ENCODE measurements around the gene NOC3L. TPM values are rescaled to one million over a fixed set of nuclear protein-coding genes. Genes with fewer than 3 reads are reported as not detected.

NOC3L gene
- total RNA-seq, 1 experiment from 2014 or later: 21.8 TPM

DNA sequence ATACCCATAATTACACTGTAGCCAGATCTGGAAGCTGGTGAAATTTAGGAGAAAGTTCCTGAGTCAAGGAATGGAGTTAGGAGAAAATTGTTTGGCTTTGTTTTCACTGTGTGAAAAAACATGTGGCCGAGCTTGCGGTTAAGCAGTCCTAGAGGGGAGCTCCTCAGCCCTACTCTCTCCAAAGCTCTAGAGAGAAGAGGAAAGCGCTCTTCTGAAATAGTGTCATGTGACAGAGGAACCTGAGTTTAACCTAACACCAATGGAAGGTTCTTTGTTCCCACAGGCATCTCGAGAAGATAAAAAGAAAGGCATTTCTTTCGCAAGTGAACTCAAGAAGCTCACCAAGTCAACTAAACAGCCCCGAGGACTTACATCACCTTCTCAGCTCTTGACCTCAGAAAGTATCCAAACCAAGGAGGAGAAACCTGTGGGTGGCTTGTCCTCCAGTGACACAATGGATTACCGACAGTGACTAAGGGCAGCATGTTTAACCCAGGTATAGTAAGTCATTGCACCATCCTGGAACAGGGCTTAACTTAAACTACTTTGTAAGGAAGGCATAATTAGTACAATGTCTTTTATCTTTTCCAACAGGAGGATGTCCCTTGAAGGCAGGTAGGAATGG lies 38.0 kb downstream of the NOC3L start:
- H3K9me3 Mint-ChIP-seq (ENCODE audit: low read depth, unreplicated experiment): no peaks in the 10 kb centered on the region
- no peak overlapping the region for H3K4me3 Mint-ChIP-seq (ENCODE audit: low read depth, unreplicated experiment)
- BruUV-seq (replicated peaks): no TSS peak
- intact Hi-C loops (cut with micrococcal nuclease; ENCODE audit: unreplicated experiment): no loop called here
- CTCF ChIA-PET: interaction anchor here (0.6 kb wide), 1 partner anchor 18 kb away, joined by 3 read pairs; no protein-coding TSS in a partner anchor
- H3K4me1 Mint-ChIP-seq (ENCODE audit: low read depth, unreplicated experiment): no peaks in the 10 kb centered on the region
- H3K36me3 Mint-ChIP-seq (ENCODE audit: insufficient read depth, unreplicated experiment): peaks cover 9% of the 10 kb centered on the region
- TF ChIP-seq, protein P1, sequence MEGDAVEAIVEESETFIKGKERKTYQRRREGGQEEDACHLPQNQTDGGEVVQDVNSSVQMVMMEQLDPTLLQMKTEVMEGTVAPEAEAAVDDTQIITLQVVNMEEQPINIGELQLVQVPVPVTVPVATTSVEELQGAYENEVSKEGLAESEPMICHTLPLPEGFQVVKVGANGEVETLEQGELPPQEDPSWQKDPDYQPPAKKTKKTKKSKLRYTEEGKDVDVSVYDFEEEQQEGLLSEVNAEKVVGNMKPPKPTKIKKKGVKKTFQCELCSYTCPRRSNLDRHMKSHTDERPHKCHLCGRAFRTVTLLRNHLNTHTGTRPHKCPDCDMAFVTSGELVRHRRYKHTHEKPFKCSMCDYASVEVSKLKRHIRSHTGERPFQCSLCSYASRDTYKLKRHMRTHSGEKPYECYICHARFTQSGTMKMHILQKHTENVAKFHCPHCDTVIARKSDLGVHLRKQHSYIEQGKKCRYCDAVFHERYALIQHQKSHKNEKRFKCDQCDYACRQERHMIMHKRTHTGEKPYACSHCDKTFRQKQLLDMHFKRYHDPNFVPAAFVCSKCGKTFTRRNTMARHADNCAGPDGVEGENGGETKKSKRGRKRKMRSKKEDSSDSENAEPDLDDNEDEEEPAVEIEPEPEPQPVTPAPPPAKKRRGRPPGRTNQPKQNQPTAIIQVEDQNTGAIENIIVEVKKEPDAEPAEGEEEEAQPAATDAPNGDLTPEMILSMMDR (IDR thresholded peaks at IDR 0.05; ENCODE audit: unreplicated experiment): no peak
- no peaks in the 10 kb centered on the region for H3K27me3 Mint-ChIP-seq (ENCODE audit: unreplicated experiment)
- no peak overlapping the region for H3K27ac Mint-ChIP-seq (ENCODE audit: unreplicated experiment)
- DNase-seq: no peak

DNA sequence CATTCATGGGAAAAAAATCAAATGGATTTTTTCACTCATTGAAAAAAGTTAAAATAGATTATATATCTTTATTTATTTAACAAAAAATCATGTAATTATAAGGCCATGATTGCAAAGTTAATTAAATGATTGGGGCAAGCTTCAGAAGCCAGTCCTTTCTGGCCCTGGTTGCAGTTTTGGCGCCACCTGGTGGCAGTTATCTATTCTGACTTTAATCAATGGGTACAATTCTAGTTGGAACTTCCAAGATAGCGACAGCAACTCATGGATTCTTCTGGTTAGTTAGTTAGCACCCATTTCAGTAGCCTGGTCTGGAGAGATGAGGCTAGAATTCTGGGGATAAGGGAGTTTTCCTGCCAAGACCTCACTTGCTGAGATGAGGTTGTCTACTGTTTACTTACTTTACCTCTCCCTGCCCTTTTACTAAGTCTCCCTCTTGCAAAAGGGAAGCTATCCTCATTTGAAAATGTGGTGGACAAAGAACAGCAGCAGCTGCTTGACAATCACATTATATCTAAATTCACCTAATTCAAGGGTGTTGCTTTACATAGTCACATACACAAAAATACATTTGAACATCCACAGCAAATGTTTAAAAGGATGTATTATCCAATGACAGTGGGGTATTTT lies 42.3 kb downstream of the NOC3L start:
- DNase-seq: peak; percentile 59
- Mint-ChIP-seq H3K9me3 (ENCODE audit: low read depth, unreplicated experiment) (no peaks in the 10 kb centered on the region), H3K4me1 (ENCODE audit: low read depth, unreplicated experiment) (no peaks in the 10 kb centered on the region), H3K4me3 (ENCODE audit: low read depth, unreplicated experiment) (no peak overlapping the region), H3K27me3 (ENCODE audit: unreplicated experiment) (no peaks in the 10 kb centered on the region), H3K27ac (ENCODE audit: unreplicated experiment) (no peak overlapping the region), H3K36me3 (ENCODE audit: insufficient read depth, unreplicated experiment) (peaks cover 10% of the 10 kb centered on the region)
- CTCF ChIA-PET: interaction anchor here (1.0 to 3.6 kb wide), 5 partner anchors 9 to 499 kb away, joined by 3 to 38 read pairs (median 6); no protein-coding TSS in a partner anchor
- TF ChIP-seq, protein P1 (IDR thresholded peaks at IDR 0.05; ENCODE audit: unreplicated experiment): peak; percentile 52
- BruUV-seq (replicated peaks): no TSS peak
- intact Hi-C loops (cut with micrococcal nuclease; ENCODE audit: unreplicated experiment): loop anchor here (1.0 to 2.0 kb wide), 3 partner anchors 40 to 500 kb away; no protein-coding TSS in a partner anchor

DNA sequence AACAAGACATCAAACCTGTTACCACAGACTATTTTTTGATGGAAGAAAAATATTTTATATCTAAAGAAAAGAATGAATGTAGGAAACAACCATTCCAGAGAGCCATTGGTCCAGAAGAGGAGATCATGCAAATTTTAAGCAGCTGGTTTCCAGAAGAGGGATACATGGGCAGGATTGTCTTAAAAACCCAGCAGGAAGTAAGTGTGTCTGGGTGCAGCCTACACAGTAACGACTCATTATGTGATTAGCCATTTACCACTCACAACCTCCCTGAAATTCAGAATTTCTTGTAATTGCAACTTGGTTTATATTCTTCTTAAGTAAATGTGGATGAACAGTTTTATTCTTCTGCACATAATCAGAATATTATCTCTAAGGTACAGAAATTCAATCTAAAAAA lies 46.2 kb downstream of the NOC3L start:
- intact Hi-C loops (cut with micrococcal nuclease; ENCODE audit: unreplicated experiment): no loop called here
- no TSS peak for BruUV-seq (replicated peaks)
- TF ChIP-seq, protein P1 (IDR thresholded peaks at IDR 0.05; ENCODE audit: unreplicated experiment): no peak
- DNase-seq: no peak
- Mint-ChIP-seq H3K9me3 (ENCODE audit: low read depth, unreplicated experiment) (no peaks in the 10 kb centered on the region), H3K4me1 (ENCODE audit: low read depth, unreplicated experiment) (no peaks in the 10 kb centered on the region), H3K36me3 (ENCODE audit: insufficient read depth, unreplicated experiment) (peaks cover 5% of the 10 kb centered on the region), H3K27me3 (ENCODE audit: unreplicated experiment) (peaks cover 15% of the 10 kb centered on the region), H3K27ac (ENCODE audit: unreplicated experiment) (no peak overlapping the region), H3K4me3 (ENCODE audit: low read depth, unreplicated experiment) (no peak overlapping the region)
- CTCF ChIA-PET: no interaction called here

DNA sequence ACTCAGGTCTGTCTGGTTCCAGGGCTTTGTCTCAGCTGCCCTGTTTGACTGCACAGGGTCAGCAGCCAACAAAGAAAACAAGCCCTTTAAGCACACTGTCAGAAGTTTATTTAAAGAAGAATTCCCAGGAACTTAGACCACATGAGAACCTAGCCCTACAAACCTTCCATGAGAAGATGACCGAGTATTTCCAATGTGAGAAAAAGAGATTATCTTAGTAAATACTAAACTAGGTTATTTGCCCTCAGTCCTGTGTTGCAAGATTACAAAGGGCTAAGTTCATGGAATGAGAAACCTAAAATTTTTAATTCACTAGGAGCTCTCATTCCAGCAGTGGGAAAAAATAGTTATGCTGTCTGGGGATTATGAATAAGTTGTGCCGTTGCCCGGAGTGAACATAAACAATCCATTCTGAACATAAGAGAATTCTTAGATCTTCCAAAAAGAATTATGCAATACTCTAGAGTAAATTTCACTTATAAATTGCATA lies 46.7 kb downstream of the NOC3L start:
- TF ChIP-seq, protein P1 (IDR thresholded peaks at IDR 0.05; ENCODE audit: unreplicated experiment): no peak
- H3K27me3 Mint-ChIP-seq (ENCODE audit: unreplicated experiment): peaks cover 17% of the 10 kb centered on the region
- H3K9me3 Mint-ChIP-seq (ENCODE audit: low read depth, unreplicated experiment): no peaks in the 10 kb centered on the region
- peaks cover 5% of the 10 kb centered on the region for H3K36me3 Mint-ChIP-seq (ENCODE audit: insufficient read depth, unreplicated experiment)
- intact Hi-C loops (cut with micrococcal nuclease; ENCODE audit: unreplicated experiment): no loop called here
- no TSS peak for BruUV-seq (replicated peaks)
- DNase-seq: no peak
- H3K4me1 Mint-ChIP-seq (ENCODE audit: low read depth, unreplicated experiment): no peaks in the 10 kb centered on the region
- no peak overlapping the region for H3K4me3 Mint-ChIP-seq (ENCODE audit: low read depth, unreplicated experiment)
- H3K27ac Mint-ChIP-seq (ENCODE audit: unreplicated experiment): no peak overlapping the region
- CTCF ChIA-PET: no interaction called here
